Endothelial cell of hepatic sinusoid (primary cell): ENCODE results near the gene FAF1.
"Not testable (repeated sequence)": the region's sequence is repeated elsewhere in the genome, so short reads cannot be mapped to it uniquely, and the experiment has no call there.

Experiments used
- in situ Hi-C: cut with HindIII; loops from 2 replicates; pipeline ENCODE4 v1.10.0; 2017; ENCODE audit warnings: low sequenced_read_pairs

The FAF1 gene

GRCh38 chr1:50967416-50968157, 7.5 kb upstream of the FAF1 start:
- in situ Hi-C loops, result loop anchor here (5.0 kb wide), 1 partner anchor 70 kb away; no protein-coding TSS in a partner anchor

GRCh38 chr1:50966991-50967390, 6.9 kb upstream of the FAF1 start:
- in situ Hi-C loops, result loop anchor here (5.0 kb wide), 1 partner anchor 70 kb away; no protein-coding TSS in a partner anchor

- in situ Hi-C loops, result loop anchor here (5.0 kb wide), 1 partner anchor 72 kb away; no protein-coding TSS in a partner anchor
Observed at GRCh38 chr1:50964863-50965262, 4.8 kb upstream of the FAF1 start.

GRCh38 chr1:50959303-50959912, 659 bp downstream of the FAF1 start:
- in situ Hi-C loops, result no loop called here

- in situ Hi-C loops, result no loop called here
Observed at GRCh38 chr1:50955116-50955515, 5.0 kb downstream of the FAF1 start.

- in situ Hi-C loops, result not testable (repeated sequence)
Observed at GRCh38 chr1:50952566-50952965, 7.5 kb downstream of the FAF1 start.

- in situ Hi-C loops, result no loop called here
Observed at GRCh38 chr1:50950396-50950795, 9.7 kb downstream of the FAF1 start.

- in situ Hi-C loops, result no loop called here
Observed at GRCh38 chr1:50949286-50949982, 10.6 kb downstream of the FAF1 start.

GRCh38 chr1:50942334-50942733, 17.7 kb downstream of the FAF1 start:
- in situ Hi-C loops, result no loop called here

GRCh38 chr1:50940291-50940690, 19.8 kb downstream of the FAF1 start:
- in situ Hi-C loops, result no loop called here

GRCh38 chr1:50936321-50936720, 23.7 kb downstream of the FAF1 start:
- in situ Hi-C loops, result no loop called here

GRCh38 chr1:50935276-50935675, 24.8 kb downstream of the FAF1 start:
- in situ Hi-C loops, result not testable (repeated sequence)

- in situ Hi-C loops, result no loop called here
Observed at GRCh38 chr1:50934838-50935237, 25.2 kb downstream of the FAF1 start.

GRCh38 chr1:50933770-50934169, 26.3 kb downstream of the FAF1 start:
- in situ Hi-C loops, result not testable (repeated sequence)

GRCh38 chr1:50932043-50932442, 28.0 kb downstream of the FAF1 start:
- in situ Hi-C loops, result not testable (repeated sequence)

- in situ Hi-C loops, result no loop called here
Observed at GRCh38 chr1:50930965-50931737, 28.9 kb downstream of the FAF1 start.

GRCh38 chr1:50930193-50930592, 29.9 kb downstream of the FAF1 start:
- in situ Hi-C loops, result no loop called here

- in situ Hi-C loops, result no loop called here
Observed at GRCh38 chr1:50929376-50929958, 30.6 kb downstream of the FAF1 start.

- in situ Hi-C loops, result no loop called here
Observed at GRCh38 chr1:50923564-50923963, 36.5 kb downstream of the FAF1 start.

GRCh38 chr1:50921029-50921428, 39.0 kb downstream of the FAF1 start:
- in situ Hi-C loops, result no loop called here

- in situ Hi-C loops, result no loop called here
Observed at GRCh38 chr1:50920409-50920808, 39.7 kb downstream of the FAF1 start.
